NCI-H2196 treated with DMSO at 0.1 percent for 48 hours (cell line): ENCODE data around the gene TNFRSF13B.
"Not testable (repeated sequence)": the region's sequence is repeated elsewhere in the genome, so short reads cannot be mapped to it uniquely, and the experiment has no call there.

Source experiments
- DNase-seq: peaks from one replicate; lab custom pipeline; 2025; ENCODE audit not compliant: unreplicated experiment; lab: John Stamatoyannopoulos, UW

Gene TNFRSF13B

GRCh38 chr17:16961022-16961421, 10.9 kb downstream of the TNFRSF13B start:
- not testable (repeated sequence) for DNase-seq

- DNase-seq = not testable (repeated sequence)
These were observed 16.9 kb downstream of the TNFRSF13B start for GRCh38 chr17:16955011-16955410.

GRCh38 chr17:16954521-16954920, 17.4 kb downstream of the TNFRSF13B start:
- DNase-seq = no peak

- no peak for DNase-seq
These were observed 18.1 kb downstream of the TNFRSF13B start for GRCh38 chr17:16953841-16954240.

- no peak for DNase-seq
These were observed 18.6 kb downstream of the TNFRSF13B start for GRCh38 chr17:16953347-16953746.

- no peak for DNase-seq
These were observed 19.5 kb downstream of the TNFRSF13B start for GRCh38 chr17:16952401-16952800.

GRCh38 chr17:16950488-16950887, 21.4 kb downstream of the TNFRSF13B start:
- DNase-seq = no peak

- DNase-seq = no peak
These were observed 23.1 kb downstream of the TNFRSF13B start for GRCh38 chr17:16948587-16949376.

GRCh38 chr17:16947470-16947869, 24.4 kb downstream of the TNFRSF13B start:
- DNase-seq = no peak

- DNase-seq = no peak
These were observed 26.2 kb downstream of the TNFRSF13B start for GRCh38 chr17:16945663-16946218.

GRCh38 chr17:16945136-16945482, 26.8 kb downstream of the TNFRSF13B start:
- DNase-seq = no peak

GRCh38 chr17:16944334-16945135, 27.4 kb downstream of the TNFRSF13B start:
- DNase-seq = no peak

- DNase-seq = no peak
These were observed 28.2 kb downstream of the TNFRSF13B start for GRCh38 chr17:16943541-16944333.

- DNase-seq = no peak
These were observed 28.9 kb downstream of the TNFRSF13B start for GRCh38 chr17:16943032-16943352.

- no peak for DNase-seq
These were observed 29.5 kb downstream of the TNFRSF13B start for GRCh38 chr17:16942141-16943031.

- no peak for DNase-seq
These were observed 30.6 kb downstream of the TNFRSF13B start for GRCh38 chr17:16941072-16942036.

GRCh38 chr17:16940116-16940881, 31.6 kb downstream of the TNFRSF13B start:
- DNase-seq = no peak

- no peak for DNase-seq
These were observed 32.3 kb downstream of the TNFRSF13B start for GRCh38 chr17:16939606-16940115.
